Uterus (tissue), 2 donors: ENCODE results near the gene MBLAC1.

Experiments
- POLR2A ChIP-seq, 2 donors: fragments of 450-650 bp; IDR thresholded peaks; one replicate each; pipeline ENCODE4 v1.6.1; 2016; ENCODE audit warnings: antibody characterized with exemption in 2 of 2, mild to moderate bottlenecking in 1 of 2, moderate library complexity in 1 of 2
- TF ChIP-seq, protein P1 (sequence below), 4 experiments: fragments of 200-600 bp in 2 of 4; fragments of 450-650 bp in 2 of 4; sonication (generic) in 2 of 4; IDR thresholded peaks; one replicate each; pipeline ENCODE4 v1.5.1; 2016 to 2019; ENCODE audit warnings: antibody characterized with exemption in 4 of 4, mild to moderate bottlenecking in 2 of 4, moderate library complexity in 1 of 4

GRCh38 chr7:100166970-100167911 is 40.5 kb downstream of the MBLAC1 start:
- TF ChIP-seq, protein P1, sequence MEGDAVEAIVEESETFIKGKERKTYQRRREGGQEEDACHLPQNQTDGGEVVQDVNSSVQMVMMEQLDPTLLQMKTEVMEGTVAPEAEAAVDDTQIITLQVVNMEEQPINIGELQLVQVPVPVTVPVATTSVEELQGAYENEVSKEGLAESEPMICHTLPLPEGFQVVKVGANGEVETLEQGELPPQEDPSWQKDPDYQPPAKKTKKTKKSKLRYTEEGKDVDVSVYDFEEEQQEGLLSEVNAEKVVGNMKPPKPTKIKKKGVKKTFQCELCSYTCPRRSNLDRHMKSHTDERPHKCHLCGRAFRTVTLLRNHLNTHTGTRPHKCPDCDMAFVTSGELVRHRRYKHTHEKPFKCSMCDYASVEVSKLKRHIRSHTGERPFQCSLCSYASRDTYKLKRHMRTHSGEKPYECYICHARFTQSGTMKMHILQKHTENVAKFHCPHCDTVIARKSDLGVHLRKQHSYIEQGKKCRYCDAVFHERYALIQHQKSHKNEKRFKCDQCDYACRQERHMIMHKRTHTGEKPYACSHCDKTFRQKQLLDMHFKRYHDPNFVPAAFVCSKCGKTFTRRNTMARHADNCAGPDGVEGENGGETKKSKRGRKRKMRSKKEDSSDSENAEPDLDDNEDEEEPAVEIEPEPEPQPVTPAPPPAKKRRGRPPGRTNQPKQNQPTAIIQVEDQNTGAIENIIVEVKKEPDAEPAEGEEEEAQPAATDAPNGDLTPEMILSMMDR (IDR thresholded peaks at IDR 0.05) = no peak
- TF ChIP-seq POLR2A (IDR thresholded peaks at IDR 0.05) = no peak
